NK-92 (cell line): ENCODE data around the gene CHMP6.
"Not testable (repeated sequence)": the region's sequence is repeated elsewhere in the genome, so short reads cannot be mapped to it uniquely, and the experiment has no call there.

Experiments used
- DNase-seq: peaks from one replicate; lab custom pipeline; 2025; ENCODE audit not compliant: unreplicated experiment; lab: John Stamatoyannopoulos, UW

Gene CHMP6

GRCh38 chr17:81011951-81012350 lies 20.3 kb downstream of the CHMP6 start:
- no peak for DNase-seq

- no peak for DNase-seq
These were observed 21.2 kb downstream of the CHMP6 start for GRCh38 chr17:81012574-81013447.

- no peak for DNase-seq
These were observed 22.0 kb downstream of the CHMP6 start for GRCh38 chr17:81013642-81014041.

GRCh38 chr17:81015136-81015535 lies 23.5 kb downstream of the CHMP6 start:
- DNase-seq: no peak

- no peak for DNase-seq
These were observed 24.9 kb downstream of the CHMP6 start for GRCh38 chr17:81016575-81016974.

GRCh38 chr17:81017330-81017729 lies 25.7 kb downstream of the CHMP6 start:
- DNase-seq: not testable (repeated sequence)

- DNase-seq: no peak
These were observed 26.6 kb downstream of the CHMP6 start for GRCh38 chr17:81018044-81018802.

- DNase-seq: no peak
These were observed 28.2 kb downstream of the CHMP6 start for GRCh38 chr17:81019563-81020442.

GRCh38 chr17:81020443-81020766 lies 28.8 kb downstream of the CHMP6 start:
- no peak for DNase-seq

- no peak for DNase-seq
These were observed 29.3 kb downstream of the CHMP6 start for GRCh38 chr17:81020767-81021497.

- no peak for DNase-seq
These were observed 30.1 kb downstream of the CHMP6 start for GRCh38 chr17:81021531-81022343.

- DNase-seq: no peak
These were observed 30.7 kb downstream of the CHMP6 start for GRCh38 chr17:81022344-81022676.

- no peak for DNase-seq
These were observed 33.6 kb downstream of the CHMP6 start for GRCh38 chr17:81025065-81025740.

GRCh38 chr17:81025741-81026129 lies 34.1 kb downstream of the CHMP6 start:
- DNase-seq: no peak

GRCh38 chr17:81026266-81027036 lies 34.8 kb downstream of the CHMP6 start:
- no peak for DNase-seq

- DNase-seq: no peak
These were observed 35.4 kb downstream of the CHMP6 start for GRCh38 chr17:81027038-81027437.

GRCh38 chr17:81027591-81028505 lies 36.2 kb downstream of the CHMP6 start:
- no peak for DNase-seq

GRCh38 chr17:81028506-81028858 lies 36.8 kb downstream of the CHMP6 start:
- DNase-seq: no peak
